ENCODE measurements around the gene TMEM81. TPM values are rescaled to one million over a fixed set of nuclear protein-coding genes. Genes with fewer than 3 reads are reported as not detected.

TMEM81 gene, protein sequence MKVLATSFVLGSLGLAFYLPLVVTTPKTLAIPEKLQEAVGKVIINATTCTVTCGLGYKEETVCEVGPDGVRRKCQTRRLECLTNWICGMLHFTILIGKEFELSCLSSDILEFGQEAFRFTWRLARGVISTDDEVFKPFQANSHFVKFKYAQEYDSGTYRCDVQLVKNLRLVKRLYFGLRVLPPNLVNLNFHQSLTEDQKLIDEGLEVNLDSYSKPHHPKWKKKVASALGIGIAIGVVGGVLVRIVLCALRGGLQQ
- total RNA-seq = 1 to 10 TPM in 2 of 4 donors, under 1 TPM in 1, not detected in 1; 0.44 to 3.6 (median 2.3) TPM

DNA sequence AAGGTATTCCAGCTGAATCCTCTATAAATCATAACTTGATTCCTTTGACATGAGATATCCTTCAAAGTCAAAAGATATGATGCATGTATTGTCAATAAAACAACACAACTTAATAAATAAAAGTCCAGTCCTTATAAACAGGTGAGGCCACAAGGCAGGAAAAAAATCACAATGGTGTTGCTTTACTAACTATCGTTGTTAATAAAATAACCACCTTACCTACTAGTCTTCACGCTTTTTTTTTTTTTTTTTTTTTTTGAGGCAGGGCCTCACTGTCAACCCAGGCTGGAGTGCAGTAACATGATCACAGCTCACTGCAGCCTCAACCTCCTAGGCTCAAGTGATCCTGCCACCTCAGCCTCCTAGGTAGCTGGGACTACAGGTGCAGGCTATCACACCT is at the start of gene TMEM81:
TMEM81 (minus strand) TSS at position 101 of the 400 bp plus-strand sequence. CDS start 140 bp downstream, outside the sequence.
- H3K27me3 ChIP-seq = no peaks in the 10 kb centered on the region
- no peak for DNase-seq (ENCODE audit: low spot score in 2 of 2)
- H3K27ac ChIP-seq = no peak within 1 kb of the TSS
- H3K4me1 ChIP-seq = no peaks in the 10 kb centered on the region
- H3K9me3 ChIP-seq = no peaks in the 10 kb centered on the region
- no peak for TF ChIP-seq EP300 (IDR thresholded peaks at IDR 0.05)
- no peak for TF ChIP-seq POLR2A (IDR thresholded peaks at IDR 0.05)
- TF ChIP-seq, protein P1, sequence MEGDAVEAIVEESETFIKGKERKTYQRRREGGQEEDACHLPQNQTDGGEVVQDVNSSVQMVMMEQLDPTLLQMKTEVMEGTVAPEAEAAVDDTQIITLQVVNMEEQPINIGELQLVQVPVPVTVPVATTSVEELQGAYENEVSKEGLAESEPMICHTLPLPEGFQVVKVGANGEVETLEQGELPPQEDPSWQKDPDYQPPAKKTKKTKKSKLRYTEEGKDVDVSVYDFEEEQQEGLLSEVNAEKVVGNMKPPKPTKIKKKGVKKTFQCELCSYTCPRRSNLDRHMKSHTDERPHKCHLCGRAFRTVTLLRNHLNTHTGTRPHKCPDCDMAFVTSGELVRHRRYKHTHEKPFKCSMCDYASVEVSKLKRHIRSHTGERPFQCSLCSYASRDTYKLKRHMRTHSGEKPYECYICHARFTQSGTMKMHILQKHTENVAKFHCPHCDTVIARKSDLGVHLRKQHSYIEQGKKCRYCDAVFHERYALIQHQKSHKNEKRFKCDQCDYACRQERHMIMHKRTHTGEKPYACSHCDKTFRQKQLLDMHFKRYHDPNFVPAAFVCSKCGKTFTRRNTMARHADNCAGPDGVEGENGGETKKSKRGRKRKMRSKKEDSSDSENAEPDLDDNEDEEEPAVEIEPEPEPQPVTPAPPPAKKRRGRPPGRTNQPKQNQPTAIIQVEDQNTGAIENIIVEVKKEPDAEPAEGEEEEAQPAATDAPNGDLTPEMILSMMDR (IDR thresholded peaks at IDR 0.05) = no peak
- no peak within 1 kb of the TSS for H3K4me3 ChIP-seq
- H3K36me3 ChIP-seq = peaks cover 0 to 69% (median 5%) of the 10 kb centered on the region in 3 donors
- WGBS, 2 donors = 100% methylated on average over 2 of the region's 2 CpGs

DNA sequence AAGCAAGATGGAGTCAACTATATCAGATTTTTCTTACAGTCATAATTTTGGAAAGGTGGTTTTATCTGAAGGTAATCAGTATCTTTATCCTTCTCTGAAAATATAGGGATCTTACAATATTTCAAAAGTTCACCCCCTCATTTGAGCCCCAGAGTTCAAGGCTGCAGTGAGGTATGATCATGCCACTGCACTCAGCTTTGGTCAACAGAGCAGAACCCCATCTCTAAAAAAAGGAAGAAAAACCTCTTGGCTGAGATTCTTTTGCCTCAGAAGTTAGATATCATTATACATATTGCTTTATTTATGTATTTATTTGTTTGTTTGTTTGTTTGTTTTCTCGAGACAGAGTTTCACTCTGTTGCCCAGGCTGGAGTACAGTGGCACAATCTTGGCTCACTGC is 49.0 kb upstream of the TMEM81 start:
- Histone ChIP-seq H3K9me3 (no peaks in the 10 kb centered on the region), H3K4me1 (no peaks in the 10 kb centered on the region), H3K36me3 (no peaks in the 10 kb centered on the region), H3K4me3 (no peak overlapping the region), H3K27me3 (no peaks in the 10 kb centered on the region), H3K27ac (no peak overlapping the region)
- DNase-seq (ENCODE audit: low spot score in 2 of 2) = no peak
- WGBS, 2 donors = 68 to 75% methylated on average over 1 of the region's 1 CpG
- TF ChIP-seq POLR2A (IDR thresholded peaks at IDR 0.05) (no peak), EP300 (IDR thresholded peaks at IDR 0.05) (no peak)
- TF ChIP-seq, protein P1 (IDR thresholded peaks at IDR 0.05) = no peak

DNA sequence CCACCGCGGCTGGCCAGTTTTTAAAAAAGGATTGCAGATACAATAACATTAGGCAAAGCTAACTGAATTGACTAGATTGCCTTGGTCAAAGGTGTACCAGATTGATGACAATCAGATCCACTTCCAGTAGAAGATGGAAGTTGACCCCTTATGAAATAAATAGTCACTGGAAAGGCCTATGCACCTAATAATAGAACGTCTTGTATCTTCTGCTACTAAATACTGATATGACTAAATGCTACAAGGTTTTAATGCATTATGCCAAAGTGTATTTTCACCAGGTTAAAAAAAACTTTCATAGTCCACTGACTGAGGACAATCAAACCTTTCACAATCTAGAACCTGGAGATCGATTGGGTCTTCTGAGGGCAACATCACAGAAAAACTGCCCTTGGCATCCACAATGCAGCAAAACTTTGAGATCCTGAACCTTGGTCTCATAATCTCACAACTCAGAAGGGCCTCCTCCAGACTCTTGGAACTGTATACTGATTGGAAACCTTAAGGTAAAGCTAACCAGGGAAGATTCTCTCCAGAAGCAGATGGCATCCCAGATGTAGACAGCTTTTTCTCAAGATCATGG is 45.3 kb upstream of the TMEM81 start:
- 82 to 88% methylated on average over 4 of the region's 4 CpGs for WGBS, 2 donors
- no peak for TF ChIP-seq POLR2A (IDR thresholded peaks at IDR 0.05)
- TF ChIP-seq, protein P1 (IDR thresholded peaks at IDR 0.05) = no peak
- no peak for TF ChIP-seq EP300 (IDR thresholded peaks at IDR 0.05)
- H3K4me3 ChIP-seq = no peak overlapping the region
- no peak for DNase-seq (ENCODE audit: low spot score in 2 of 2)
- no peak overlapping the region for H3K27ac ChIP-seq
- no peaks in the 10 kb centered on the region for H3K36me3 ChIP-seq
- H3K9me3 ChIP-seq = no peaks in the 10 kb centered on the region
- no peaks in the 10 kb centered on the region for H3K27me3 ChIP-seq
- no peaks in the 10 kb centered on the region for H3K4me1 ChIP-seq

DNA sequence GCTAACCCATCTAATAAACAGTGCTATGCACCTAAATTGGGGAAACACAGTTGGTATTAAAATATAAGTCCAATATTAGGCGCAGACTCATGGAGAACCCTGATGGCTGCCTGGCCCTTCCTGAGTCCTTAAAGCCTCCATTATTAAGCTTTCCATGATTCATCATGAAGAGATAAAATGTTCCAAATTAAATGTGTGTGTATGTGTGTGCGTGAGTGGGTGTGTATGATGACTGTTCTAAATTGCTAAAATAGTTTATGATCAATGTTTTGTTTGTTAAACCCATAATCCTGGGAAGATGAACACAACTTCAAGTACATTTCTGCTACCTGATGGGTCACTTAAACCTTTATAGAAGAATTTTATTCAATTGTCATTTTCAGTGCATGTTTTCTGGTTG is 43.8 kb upstream of the TMEM81 start:
- no peak overlapping the region for H3K27ac ChIP-seq
- H3K36me3 ChIP-seq = no peaks in the 10 kb centered on the region
- peaks cover 0 to 3% (median 0%) of the 10 kb centered on the region in 4 donors for H3K4me1 ChIP-seq
- DNase-seq (ENCODE audit: low spot score in 2 of 2) = no peak
- TF ChIP-seq, protein P1 (IDR thresholded peaks at IDR 0.05) = no peak
- TF ChIP-seq POLR2A (IDR thresholded peaks at IDR 0.05) (no peak), EP300 (IDR thresholded peaks at IDR 0.05) (no peak)
- no peaks in the 10 kb centered on the region for H3K27me3 ChIP-seq
- no peaks in the 10 kb centered on the region for H3K9me3 ChIP-seq
- H3K4me3 ChIP-seq = no peak overlapping the region
- WGBS, 2 donors = 86 to 93% methylated on average over 2 of the region's 2 CpGs

DNA sequence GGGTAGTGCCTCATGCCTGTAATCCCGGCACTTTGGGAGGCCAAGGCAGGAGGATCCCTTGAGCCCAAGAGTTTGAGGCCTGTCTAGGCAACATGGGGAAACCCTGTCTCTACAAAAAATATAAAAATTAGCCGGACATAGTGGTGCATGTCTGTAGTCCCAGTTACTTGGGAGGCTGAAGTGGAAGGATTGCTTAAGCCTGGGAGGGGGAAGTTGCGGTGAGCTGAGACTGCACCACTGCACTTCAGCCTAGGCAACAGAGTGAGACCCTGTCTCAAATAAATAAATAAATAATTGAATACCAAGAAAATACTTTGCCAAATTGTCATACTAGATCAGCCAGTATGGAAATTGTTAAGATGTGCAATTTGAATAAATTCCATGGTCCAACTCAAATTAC is 43.4 kb upstream of the TMEM81 start:
- H3K4me1 ChIP-seq = peaks cover 0 to 7% (median 1%) of the 10 kb centered on the region in 4 donors
- H3K27me3 ChIP-seq = no peaks in the 10 kb centered on the region
- no peaks in the 10 kb centered on the region for H3K36me3 ChIP-seq
- no peaks in the 10 kb centered on the region for H3K9me3 ChIP-seq
- H3K4me3 ChIP-seq = no peak overlapping the region
- DNase-seq (ENCODE audit: low spot score in 2 of 2) = no peak
- TF ChIP-seq, protein P1 (IDR thresholded peaks at IDR 0.05) = no peak
- no peak for TF ChIP-seq EP300 (IDR thresholded peaks at IDR 0.05)
- no peak for TF ChIP-seq POLR2A (IDR thresholded peaks at IDR 0.05)
- H3K27ac ChIP-seq = no peak overlapping the region
- 89 to 90% methylated on average over 3 of the region's 3 CpGs for WGBS, 2 donors
